ENCODE measurements around the gene MS4A14.
A peak's percentile ranks its signal among the peaks of the same experiment; 100 is the strongest.
"Not testable (repeated sequence)": the region's sequence is repeated elsewhere in the genome, so short reads cannot be mapped to it uniquely, and the experiment has no call there.

Gene MS4A14

GRCh38 chr11:60390419-60390818 is 5.8 kb upstream of the MS4A14 start:
- no peak for DNase-seq (ENCODE audit: low read depth)

GRCh38 chr11:60392361-60392760 is 3.9 kb upstream of the MS4A14 start:
- DNase-seq (ENCODE audit: low read depth), result no peak

GRCh38 chr11:60393016-60393415 is 3.2 kb upstream of the MS4A14 start:
- DNase-seq (ENCODE audit: low read depth), result no peak

GRCh38 chr11:60394666-60395380 is 1.4 kb upstream of the MS4A14 start:
- no peak for DNase-seq (ENCODE audit: low read depth)

- DNase-seq (ENCODE audit: low read depth), result no peak
Measured at GRCh38 chr11:60396799-60397198, 540 bp downstream of the MS4A14 start.

- no peak for DNase-seq (ENCODE audit: low read depth)
Measured at GRCh38 chr11:60420015-60420414, 23.8 kb downstream of the MS4A14 start.

- DNase-seq (ENCODE audit: low read depth), result no peak
Measured at GRCh38 chr11:60422609-60423008, 26.4 kb downstream of the MS4A14 start.

GRCh38 chr11:60428517-60428916 is 32.3 kb downstream of the MS4A14 start:
- peak; percentile 2 for DNase-seq (ENCODE audit: low read depth)

GRCh38 chr11:60429272-60429671 is 33.0 kb downstream of the MS4A14 start, which contains the start of gene MS4A5:
Gene MS4A5 (plus strand): TSS chr11:60429572. CDS start chr11:60429675, 103 bp downstream.
- no peak for DNase-seq (ENCODE audit: low read depth)

GRCh38 chr11:60431251-60431650 is 35.0 kb downstream of the MS4A14 start:
- no peak for DNase-seq (ENCODE audit: low read depth)

- no peak for DNase-seq (ENCODE audit: low read depth)
Measured at GRCh38 chr11:60433401-60433800, 37.1 kb downstream of the MS4A14 start.

- no peak for DNase-seq (ENCODE audit: low read depth)
Measured at GRCh38 chr11:60447070-60447469, 50.8 kb downstream of the MS4A14 start.

GRCh38 chr11:60447846-60448245 is 51.6 kb downstream of the MS4A14 start:
- no peak for DNase-seq (ENCODE audit: low read depth)

- DNase-seq (ENCODE audit: low read depth), result not testable (repeated sequence)
Measured at GRCh38 chr11:60451185-60451584, 54.9 kb downstream of the MS4A14 start.

- no peak for DNase-seq (ENCODE audit: low read depth)
Measured at GRCh38 chr11:60454212-60454611, 58.0 kb downstream of the MS4A14 start.

GRCh38 chr11:60455531-60456042 is 59.3 kb downstream of the MS4A14 start, which contains the start of gene MS4A1:
Gene MS4A1 (plus strand): TSS chr11:60455847. CDS start chr11:60462375, 6,528 bp downstream.
- no peak for DNase-seq (ENCODE audit: low read depth)

- no peak for DNase-seq (ENCODE audit: low read depth)
Measured at GRCh38 chr11:60457576-60457975, 61.3 kb downstream of the MS4A14 start.

GRCh38 chr11:60459345-60459744 is 63.1 kb downstream of the MS4A14 start:
- DNase-seq (ENCODE audit: low read depth), result no peak

Data from iris pigment epithelial cell (primary cell).